GM18858 (cell line): ENCODE measurements around the gene SAMMSON.

Experiments
- ATAC-seq: cut with Tn5 transposase; IDR thresholded peaks from one replicate; pipeline ENCODE4 v1.9.1; 2021; ENCODE audit not compliant: unreplicated experiment

The SAMMSON gene

DNA sequence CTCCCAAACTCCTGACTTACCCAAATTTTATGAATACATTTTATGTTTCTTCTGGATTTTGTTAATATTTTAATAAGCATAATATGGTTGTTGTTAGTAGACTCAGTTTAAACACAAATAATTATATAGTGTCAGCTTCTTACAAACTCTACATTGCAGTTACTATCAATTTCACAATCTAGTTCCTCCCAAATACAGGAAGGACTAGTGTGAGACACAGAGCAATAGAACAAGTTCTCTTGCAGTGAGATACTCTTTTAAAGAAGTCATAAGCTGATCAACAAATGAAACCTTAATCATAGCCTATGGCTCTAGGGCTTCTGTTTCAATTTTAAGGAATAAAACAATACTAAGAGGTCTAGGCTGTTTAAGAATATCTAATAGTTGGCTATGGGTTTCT is 86.1 kb downstream of the SAMMSON start:
- no peak for ATAC-seq

DNA sequence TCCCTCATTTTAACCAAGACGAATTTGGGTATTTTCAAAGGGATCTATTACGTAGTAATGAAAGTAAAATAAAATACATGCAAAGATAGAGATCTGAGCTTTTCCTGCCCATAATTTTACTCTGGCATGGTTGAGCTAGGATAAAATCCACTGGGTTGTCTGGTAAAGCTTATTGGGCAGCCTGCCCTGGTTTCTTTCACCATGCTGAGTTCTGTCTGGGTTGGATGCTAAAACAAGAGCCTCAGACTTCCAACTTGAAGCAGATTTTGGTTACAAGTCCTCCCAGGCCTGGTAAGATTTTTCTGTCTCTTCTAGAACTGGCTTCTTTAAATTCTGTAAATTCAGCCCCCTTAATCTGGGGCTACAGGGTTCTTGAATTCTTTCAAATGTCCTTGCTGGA is 86.8 kb downstream of the SAMMSON start:
- ATAC-seq: no peak

DNA sequence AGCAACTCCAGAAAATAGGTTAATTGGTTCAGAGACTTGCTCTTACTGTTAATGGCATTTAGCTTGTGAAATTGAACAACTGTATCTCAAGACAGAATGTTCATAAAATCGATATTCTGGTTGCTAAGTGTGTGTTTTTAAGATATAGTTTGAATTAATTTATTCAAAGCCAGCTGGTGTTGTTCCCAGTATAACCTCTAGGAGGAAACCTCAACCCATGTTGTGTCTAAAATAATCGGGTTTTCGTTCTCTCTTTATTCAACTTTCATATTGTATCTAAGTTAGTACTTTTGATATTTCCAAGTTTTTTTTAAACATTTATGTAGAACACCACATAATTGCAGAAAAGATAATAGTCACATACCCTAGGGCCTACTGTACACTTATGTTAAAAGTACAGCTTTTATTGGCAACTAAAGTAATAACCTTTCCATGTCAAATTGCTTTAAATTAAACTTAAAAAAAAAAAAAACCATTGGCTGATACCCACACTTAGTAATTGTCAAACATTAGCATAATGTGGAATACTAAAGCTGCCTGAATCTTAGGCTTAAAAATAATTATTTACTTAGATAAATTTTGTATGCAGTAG is 90.9 kb downstream of the SAMMSON start:
- no peak for ATAC-seq

GRCh38 chr3:70094197-70094596 is 94.7 kb downstream of the SAMMSON start:
- ATAC-seq: no peak

- ATAC-seq: no peak
Measured at GRCh38 chr3:70095260-70095659, 95.7 kb downstream of the SAMMSON start.

GRCh38 chr3:70096376-70097066 is 97.0 kb downstream of the SAMMSON start:
- peak; percentile 99 for ATAC-seq

GRCh38 chr3:70097084-70097483 is 97.6 kb downstream of the SAMMSON start:
- ATAC-seq: no peak

DNA sequence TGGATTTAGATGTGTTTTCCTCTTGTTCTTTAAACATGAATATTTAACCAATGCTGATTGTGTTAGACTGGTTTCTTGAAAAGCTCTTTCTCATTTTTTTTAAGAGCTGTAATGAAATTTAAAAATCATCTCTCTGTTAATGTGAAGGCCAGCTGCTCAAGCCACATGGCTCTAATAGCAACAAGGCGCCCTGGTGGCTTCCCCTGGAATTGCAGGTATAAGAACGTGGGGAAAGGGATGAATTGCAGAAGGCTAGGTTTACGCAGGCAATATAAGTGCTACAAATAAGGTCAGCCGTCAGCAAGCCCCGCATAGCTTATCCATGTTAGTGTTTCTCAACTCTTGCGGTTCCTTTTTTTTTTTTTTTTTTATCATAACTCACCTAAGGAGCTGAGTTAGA is 108.5 kb downstream of the SAMMSON start:
- no peak for ATAC-seq

- ATAC-seq: no peak
Measured at GRCh38 chr3:70108546-70108945, 109.0 kb downstream of the SAMMSON start.

DNA sequence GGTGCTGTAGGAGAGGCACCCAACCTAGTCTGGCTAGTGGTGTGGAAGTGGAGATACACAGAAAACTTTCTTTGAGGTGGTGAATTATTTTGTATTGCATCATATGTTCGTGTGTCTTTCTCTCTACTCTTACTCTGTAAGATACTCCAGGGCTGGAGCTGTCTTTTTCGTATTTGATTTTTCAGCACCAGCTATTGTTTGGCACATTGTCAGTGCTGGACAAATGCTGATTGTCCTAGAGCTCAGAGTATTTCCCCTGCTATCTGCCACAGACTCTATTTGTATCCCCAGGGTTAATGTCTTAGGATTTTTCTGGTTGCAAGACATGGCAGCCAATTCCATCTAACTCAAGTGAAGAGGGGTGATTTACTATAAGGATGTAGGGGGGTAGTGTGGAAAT is 110.5 kb downstream of the SAMMSON start:
- no peak for ATAC-seq

DNA sequence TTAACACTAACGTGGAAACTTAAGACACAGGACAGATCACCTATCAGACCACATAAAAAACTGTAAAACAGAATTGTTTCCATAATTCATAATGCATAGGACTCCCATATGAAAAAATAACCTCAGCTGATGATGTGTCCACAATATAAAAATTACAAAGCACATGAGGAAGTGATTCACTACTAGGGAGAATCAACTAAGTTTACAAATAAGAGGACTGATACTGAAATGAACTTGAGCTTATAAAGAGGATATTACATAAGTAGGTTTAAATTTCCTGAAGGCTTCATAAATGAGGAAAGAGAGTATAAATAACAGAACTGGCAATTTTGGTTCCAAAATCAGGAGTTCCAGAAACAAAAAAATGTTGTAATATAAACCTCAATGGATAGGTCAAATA is 111.9 kb downstream of the SAMMSON start:
- ATAC-seq: no peak

GRCh38 chr3:70112751-70113150 is 113.2 kb downstream of the SAMMSON start:
- no peak for ATAC-seq

DNA sequence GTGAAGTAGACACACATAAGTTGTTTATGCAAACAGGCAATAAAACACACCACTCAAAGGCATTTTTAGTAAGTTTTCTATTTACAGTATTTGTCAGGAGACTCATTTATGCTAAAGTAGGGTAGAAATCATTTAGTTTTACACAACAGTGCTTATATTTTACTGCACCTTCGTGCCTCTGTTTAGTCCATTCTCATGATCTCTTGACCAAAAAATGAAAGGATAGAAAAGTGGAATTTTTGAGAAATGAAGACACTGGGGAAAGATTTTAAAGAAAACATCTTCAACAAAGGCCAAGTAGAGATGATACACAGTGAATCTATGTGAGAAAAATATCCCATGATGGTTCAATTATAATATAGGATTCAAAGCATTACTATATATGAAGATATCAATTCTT is 114.9 kb downstream of the SAMMSON start:
- no peak for ATAC-seq

DNA sequence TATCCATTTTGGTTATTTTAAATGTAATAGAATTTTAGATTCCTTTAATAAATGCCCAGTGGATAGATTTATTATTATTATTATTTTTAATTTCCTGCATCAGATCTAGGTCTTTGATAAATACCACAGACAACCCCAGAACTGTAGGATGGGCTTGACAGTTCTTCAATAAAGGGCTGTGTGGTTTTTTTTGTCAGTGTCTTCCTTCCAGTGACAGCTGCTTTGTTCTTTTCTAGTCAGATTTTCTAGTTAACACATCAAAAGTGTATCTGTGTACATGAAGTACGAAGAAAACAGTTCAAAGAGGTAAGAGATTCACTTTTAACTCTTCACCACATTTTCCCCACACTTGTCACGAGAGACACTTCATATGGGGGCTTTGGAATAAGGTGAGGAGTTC is 120.3 kb downstream of the SAMMSON start:
- ATAC-seq: no peak
